DMS53 treated with DMSO at 0.1 percent for 48 hours (cell line): ENCODE data around the gene AGO3.
"Not testable (repeated sequence)": the region's sequence is repeated elsewhere in the genome, so short reads cannot be mapped to it uniquely, and the experiment has no call there.

ENCODE experiments used
- DNase-seq: peaks from one replicate; lab custom pipeline; 2025; ENCODE audit not compliant: unreplicated experiment; lab: John Stamatoyannopoulos, UW

AGO3 gene

GRCh38 chr1:35930593-35931445 is at the start of gene AGO3:
Gene AGO3 (plus strand): TSS chr1:35931105. CDS start chr1:35931427, 322 bp downstream.
- peak; percentile 75 for DNase-seq

- DNase-seq: no peak
Observed at GRCh38 chr1:35881850-35882273, 49.0 kb upstream of the AGO3 start.

- no peak for DNase-seq
Observed at GRCh38 chr1:35882586-35882944, 48.3 kb upstream of the AGO3 start.

GRCh38 chr1:35882945-35883634 is 47.8 kb upstream of the AGO3 start, which contains the start of gene AGO1:
Gene AGO1 (plus strand): TSS chr1:35883209. CDS start chr1:35883422, 213 bp downstream.
- DNase-seq: peak; percentile 88

GRCh38 chr1:35883635-35884101 is 47.2 kb upstream of the AGO3 start:
- DNase-seq: no peak

- DNase-seq: no peak
Observed at GRCh38 chr1:35884934-35885333, 46.0 kb upstream of the AGO3 start.

GRCh38 chr1:35885961-35886558 is 44.8 kb upstream of the AGO3 start:
- no peak for DNase-seq

GRCh38 chr1:35886577-35887431 is 44.1 kb upstream of the AGO3 start:
- DNase-seq: no peak

- DNase-seq: no peak
Observed at GRCh38 chr1:35887508-35887907, 43.4 kb upstream of the AGO3 start.

- DNase-seq: no peak
Observed at GRCh38 chr1:35888255-35888654, 42.6 kb upstream of the AGO3 start.

GRCh38 chr1:35888981-35889380 is 41.9 kb upstream of the AGO3 start:
- DNase-seq: not testable (repeated sequence)

GRCh38 chr1:35893051-35893879 is 37.6 kb upstream of the AGO3 start:
- no peak for DNase-seq

GRCh38 chr1:35894183-35894582 is 36.7 kb upstream of the AGO3 start:
- DNase-seq: no peak

- no peak for DNase-seq
Observed at GRCh38 chr1:35894656-35895055, 36.2 kb upstream of the AGO3 start.

GRCh38 chr1:35899941-35900340 is 31.0 kb upstream of the AGO3 start:
- DNase-seq: no peak

- no peak for DNase-seq
Observed at GRCh38 chr1:35901235-35901634, 29.7 kb upstream of the AGO3 start.

GRCh38 chr1:35902671-35903070 is 28.2 kb upstream of the AGO3 start:
- no peak for DNase-seq

GRCh38 chr1:35914717-35915116 is 16.2 kb upstream of the AGO3 start:
- no peak for DNase-seq

GRCh38 chr1:35915693-35916092 is 15.2 kb upstream of the AGO3 start:
- DNase-seq: no peak

GRCh38 chr1:35923791-35924221 is 7.1 kb upstream of the AGO3 start:
- no peak for DNase-seq
